ENCODE data around the gene SETMAR.

Gene SETMAR

DNA sequence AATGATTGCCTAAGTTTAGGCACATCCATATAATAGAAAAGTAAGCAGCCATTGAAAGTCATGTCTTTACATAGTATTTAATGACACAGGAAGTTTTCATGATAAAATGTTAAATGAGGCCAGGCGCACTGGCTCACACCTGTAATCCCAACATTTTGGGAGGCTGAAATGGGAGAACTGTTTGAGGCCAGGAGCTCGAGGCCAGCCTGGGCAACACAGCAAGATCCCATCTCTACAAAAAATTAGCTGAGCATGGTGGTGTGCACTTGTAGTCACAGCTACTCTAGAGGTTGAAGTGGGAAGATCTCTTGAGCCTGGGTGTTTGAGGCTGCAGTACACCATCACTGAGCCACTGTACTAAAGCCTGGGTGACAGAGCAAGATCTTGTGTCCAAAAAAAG lies 59.4 kb downstream of the SETMAR start:
- Histone ChIP-seq H3K27me3 (ENCODE audit: control insufficient read depth, insufficient read depth, low read length) (no peaks in the 10 kb centered on the region), H3K4me2 (ENCODE audit: low read length) (no peak overlapping the region), H3K9ac (no peak overlapping the region), H3K36me3 (ENCODE audit: control insufficient read depth, insufficient read depth, low read length) (no peaks in the 10 kb centered on the region), H3K79me2 (no peaks in the 10 kb centered on the region), H3K9me3 (ENCODE audit: control insufficient read depth, low read length) (no peaks in the 10 kb centered on the region), H3K4me3 (ENCODE audit: low read depth, low read length) (no peak overlapping the region), H3K27ac (no peak overlapping the region), H2AFZ (no peak overlapping the region), H3K4me1 (no peaks in the 10 kb centered on the region)
- TF ChIP-seq, protein P1, sequence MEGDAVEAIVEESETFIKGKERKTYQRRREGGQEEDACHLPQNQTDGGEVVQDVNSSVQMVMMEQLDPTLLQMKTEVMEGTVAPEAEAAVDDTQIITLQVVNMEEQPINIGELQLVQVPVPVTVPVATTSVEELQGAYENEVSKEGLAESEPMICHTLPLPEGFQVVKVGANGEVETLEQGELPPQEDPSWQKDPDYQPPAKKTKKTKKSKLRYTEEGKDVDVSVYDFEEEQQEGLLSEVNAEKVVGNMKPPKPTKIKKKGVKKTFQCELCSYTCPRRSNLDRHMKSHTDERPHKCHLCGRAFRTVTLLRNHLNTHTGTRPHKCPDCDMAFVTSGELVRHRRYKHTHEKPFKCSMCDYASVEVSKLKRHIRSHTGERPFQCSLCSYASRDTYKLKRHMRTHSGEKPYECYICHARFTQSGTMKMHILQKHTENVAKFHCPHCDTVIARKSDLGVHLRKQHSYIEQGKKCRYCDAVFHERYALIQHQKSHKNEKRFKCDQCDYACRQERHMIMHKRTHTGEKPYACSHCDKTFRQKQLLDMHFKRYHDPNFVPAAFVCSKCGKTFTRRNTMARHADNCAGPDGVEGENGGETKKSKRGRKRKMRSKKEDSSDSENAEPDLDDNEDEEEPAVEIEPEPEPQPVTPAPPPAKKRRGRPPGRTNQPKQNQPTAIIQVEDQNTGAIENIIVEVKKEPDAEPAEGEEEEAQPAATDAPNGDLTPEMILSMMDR (IDR thresholded peaks at IDR 0.05), result no peak
